ENCODE measurements around the gene EPHB1. TPM values are rescaled to one million over a fixed set of nuclear protein-coding genes. Genes with fewer than 3 reads are reported as not detected.

Gene EPHB1
- total RNA-seq, 1 donor from 2014 or later = 1.6 TPM

GRCh38 chr3:134872440-134873388 is 77.7 kb downstream of the EPHB1 start:
- H3K4me3 ChIP-seq = no peak overlapping the region
- intact Hi-C loops (cut with DNase I) = no loop called here
- no peak overlapping the region for H3K27ac ChIP-seq
- H3K9me3 ChIP-seq = no peaks in the 10 kb centered on the region
- no peaks in the 10 kb centered on the region for H3K36me3 ChIP-seq
- ATAC-seq = no peak
- TF ChIP-seq CTCF (IDR thresholded peaks at IDR 0.05) = no peak
- no peaks in the 10 kb centered on the region for H3K27me3 ChIP-seq
- no peak for DNase-seq
- no peaks in the 10 kb centered on the region for H3K4me1 ChIP-seq

GRCh38 chr3:134873789-134874188 is 78.7 kb downstream of the EPHB1 start:
- DNase-seq (no peak), ATAC-seq (no peak)
- TF ChIP-seq CTCF (IDR thresholded peaks at IDR 0.05) = no peak
- H3K4me1 ChIP-seq = no peaks in the 10 kb centered on the region
- no peaks in the 10 kb centered on the region for H3K36me3 ChIP-seq
- no peaks in the 10 kb centered on the region for H3K9me3 ChIP-seq
- intact Hi-C loops (cut with DNase I) = no loop called here
- H3K27me3 ChIP-seq = no peaks in the 10 kb centered on the region
- H3K27ac ChIP-seq = no peak overlapping the region
- H3K4me3 ChIP-seq = no peak overlapping the region

GRCh38 chr3:134874737-134875413 is 79.8 kb downstream of the EPHB1 start:
- Histone ChIP-seq H3K36me3 (no peaks in the 10 kb centered on the region), H3K27me3 (no peaks in the 10 kb centered on the region), H3K4me1 (no peaks in the 10 kb centered on the region), H3K9me3 (no peaks in the 10 kb centered on the region), H3K27ac (no peak overlapping the region), H3K4me3 (no peak overlapping the region)
- no peak for TF ChIP-seq CTCF (IDR thresholded peaks at IDR 0.05)
- intact Hi-C loops (cut with DNase I) = no loop called here
- no peak for ATAC-seq
- no peak for DNase-seq

DNA sequence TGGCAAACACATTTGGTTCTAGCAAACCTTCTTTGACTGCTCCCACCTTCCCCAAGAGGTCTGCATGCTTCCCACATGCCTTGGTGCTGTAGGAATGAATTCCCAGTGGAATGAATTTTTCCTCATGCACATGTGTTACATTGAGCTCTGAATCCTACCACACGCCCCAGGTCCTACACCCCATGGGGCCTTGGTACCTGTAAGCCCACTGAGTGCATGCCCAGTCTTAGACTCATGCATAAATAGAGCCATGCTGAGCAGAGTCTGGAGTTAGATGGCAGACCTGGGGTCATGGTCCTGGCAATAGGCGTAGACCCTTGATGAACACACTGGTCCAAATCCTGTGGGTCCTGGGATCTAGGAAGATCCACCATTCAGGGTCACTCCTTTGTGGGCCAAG is 81.8 kb downstream of the EPHB1 start:
- Histone ChIP-seq H3K9me3 (no peaks in the 10 kb centered on the region), H3K4me3 (no peak overlapping the region), H3K27me3 (no peaks in the 10 kb centered on the region), H3K36me3 (no peaks in the 10 kb centered on the region), H3K27ac (no peak overlapping the region), H3K4me1 (no peaks in the 10 kb centered on the region)
- ATAC-seq = no peak
- TF ChIP-seq CTCF (IDR thresholded peaks at IDR 0.05) = no peak
- no peak for DNase-seq
- intact Hi-C loops (cut with DNase I) = no loop called here

- ATAC-seq = no peak
- intact Hi-C loops (cut with DNase I) = no loop called here
Observed at GRCh38 chr3:134877788-134878187, 82.7 kb downstream of the EPHB1 start.

More at GRCh38 chr3:134877788-134878187, 82.7 kb downstream of the EPHB1 start:
- Histone ChIP-seq H3K27me3 (no peaks in the 10 kb centered on the region), H3K36me3 (no peaks in the 10 kb centered on the region), H3K4me3 (no peak overlapping the region), H3K9me3 (no peaks in the 10 kb centered on the region), H3K4me1 (no peaks in the 10 kb centered on the region), H3K27ac (no peak overlapping the region)
- no peak for DNase-seq
- TF ChIP-seq CTCF (IDR thresholded peaks at IDR 0.05) = no peak

Measured in upper lobe of right lung (tissue), 1 donor.